GM18520 (cell line): ENCODE measurements around the gene NRTN.
A peak's percentile ranks its signal among the peaks of the same experiment; 100 is the strongest.

ENCODE experiments used
- ATAC-seq: cut with Tn5 transposase; IDR thresholded peaks from one replicate; pipeline ENCODE4 v1.9.1; 2021; ENCODE audit not compliant: unreplicated experiment

The NRTN gene

DNA sequence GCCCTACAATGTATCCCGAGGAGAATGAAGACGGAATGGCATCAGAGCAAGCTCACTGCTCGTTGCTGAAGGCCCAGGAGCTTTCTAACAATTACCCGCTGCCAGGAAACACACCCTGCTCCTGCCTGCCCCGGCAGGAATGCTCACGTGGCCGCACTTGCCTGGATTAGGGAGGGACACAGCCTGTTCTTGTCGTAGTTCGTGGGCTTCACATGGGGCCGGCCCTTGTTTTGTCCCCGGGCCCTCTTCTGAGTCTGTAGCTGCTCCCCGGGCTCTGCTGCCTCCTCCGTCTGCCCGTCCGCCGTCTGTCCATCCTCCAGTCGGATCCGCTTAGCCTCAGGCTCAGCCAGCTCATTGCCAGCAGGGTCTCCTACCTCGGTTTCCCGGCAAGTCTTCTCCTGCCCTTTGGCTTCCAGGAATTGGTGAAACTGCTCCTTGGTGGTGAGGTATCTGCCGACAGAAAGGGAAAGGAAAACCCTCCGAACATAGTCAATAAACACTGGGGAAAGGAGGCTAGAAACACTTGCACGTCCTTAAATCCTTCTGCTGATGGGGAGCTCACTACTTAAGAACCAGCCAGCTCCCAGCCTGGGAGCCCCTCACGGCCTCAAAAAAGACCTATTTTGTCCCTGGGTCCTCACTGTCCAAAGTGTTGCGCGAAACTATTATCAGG is 14.8 kb upstream of the NRTN start:
- no peak for ATAC-seq

- peak; percentile 87 for ATAC-seq
Measured at GRCh38 chr19:5790559-5791520, 14.0 kb upstream of the NRTN start, which contains the start of gene DUS3L. Gene DUS3L, minus strand, starts transcription at chr19:5791163. Its CDS starts 22 bp downstream, at chr19:5791141.

- ATAC-seq = no peak
Measured at GRCh38 chr19:5792224-5792623, 12.6 kb upstream of the NRTN start.

DNA sequence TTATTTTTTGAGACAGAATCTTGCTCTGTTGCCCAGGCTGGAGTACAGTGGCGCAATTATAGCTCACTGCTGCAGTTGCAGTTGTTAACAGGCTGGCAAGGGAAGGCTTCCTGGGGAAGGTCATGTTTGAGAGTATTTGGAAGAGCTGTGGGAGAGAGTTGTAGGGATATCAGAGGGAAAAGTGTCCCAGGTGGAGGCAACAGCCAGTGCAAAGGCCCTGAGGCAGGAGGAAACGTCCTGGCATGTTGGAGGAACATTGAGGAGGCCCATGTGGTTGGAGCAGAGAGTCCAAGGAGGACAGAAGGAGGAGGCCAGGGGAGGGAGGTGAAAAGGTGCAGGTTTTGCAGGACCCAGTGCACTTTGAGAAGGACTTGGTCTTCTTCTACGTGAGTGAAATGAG is 11.7 kb upstream of the NRTN start:
- ATAC-seq = no peak

GRCh38 chr19:5795382-5795919 is 9.4 kb upstream of the NRTN start:
- ATAC-seq = no peak

DNA sequence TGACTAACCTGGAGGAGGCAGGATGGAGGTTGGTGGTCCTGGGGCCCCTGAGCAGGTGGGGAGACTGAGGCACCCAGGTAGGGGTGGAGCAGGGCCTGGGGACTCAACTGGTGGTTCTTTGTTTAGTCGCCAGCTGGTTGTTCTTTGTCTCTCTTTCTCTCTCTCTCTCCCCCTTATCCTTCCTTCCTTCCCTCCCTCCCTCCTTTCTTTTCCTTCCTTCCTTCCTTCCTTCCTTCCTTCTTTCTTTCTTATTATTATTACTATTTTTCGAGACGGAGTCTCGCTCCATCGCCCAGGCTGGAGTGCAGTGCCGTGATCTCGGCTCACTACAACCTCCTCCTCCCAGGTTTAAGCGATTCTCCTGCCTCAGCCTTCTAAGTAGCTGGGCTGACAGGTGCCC is 6.6 kb upstream of the NRTN start:
- no peak for ATAC-seq

GRCh38 chr19:5799247-5800241 is 5.3 kb upstream of the NRTN start:
- ATAC-seq = no peak

- no peak for ATAC-seq
Measured at GRCh38 chr19:5800361-5801270, 4.3 kb upstream of the NRTN start.

- no peak for ATAC-seq
Measured at GRCh38 chr19:5801796-5802619, 2.9 kb upstream of the NRTN start.

- ATAC-seq = no peak
Measured at GRCh38 chr19:5803441-5803751, 1.5 kb upstream of the NRTN start.

DNA sequence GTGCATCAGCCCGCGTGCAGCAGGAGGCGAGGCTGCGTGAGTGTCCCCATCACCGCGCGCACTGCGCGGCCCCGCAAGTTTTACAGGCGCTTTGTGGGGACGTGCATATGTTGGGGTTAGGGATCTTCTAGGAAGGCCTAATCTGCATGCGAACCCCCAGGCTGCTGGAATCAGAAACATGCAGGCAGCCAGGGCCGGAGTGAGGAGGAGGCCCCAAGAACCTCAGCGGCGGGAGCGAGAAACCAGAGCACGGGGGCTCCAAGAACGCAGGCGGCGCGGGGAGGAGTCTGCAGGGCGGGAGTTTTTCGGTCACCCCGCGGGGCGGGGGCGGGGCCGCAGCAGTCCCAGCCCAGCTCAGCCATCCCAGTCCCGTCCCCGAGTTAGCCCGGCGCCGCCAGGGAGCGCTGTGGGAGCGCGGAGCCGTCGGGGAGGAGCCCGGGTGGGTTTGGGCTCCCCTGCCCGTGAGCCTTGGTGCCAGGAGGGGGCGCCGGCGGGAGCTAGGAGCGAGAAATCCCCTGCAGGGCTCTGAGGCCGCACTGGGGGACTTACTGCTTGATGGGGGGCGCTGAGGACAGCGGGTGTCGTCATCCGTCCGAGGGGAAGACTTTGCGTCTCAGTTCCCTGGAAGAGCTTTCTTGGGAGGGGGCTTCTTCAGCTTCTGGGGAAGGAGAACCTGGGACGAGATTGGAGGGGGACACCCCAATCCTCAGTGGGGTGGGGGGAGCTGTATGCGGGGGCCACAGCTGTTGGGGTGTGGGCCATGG is 933 bp upstream of the NRTN start:
- no peak for ATAC-seq

DNA sequence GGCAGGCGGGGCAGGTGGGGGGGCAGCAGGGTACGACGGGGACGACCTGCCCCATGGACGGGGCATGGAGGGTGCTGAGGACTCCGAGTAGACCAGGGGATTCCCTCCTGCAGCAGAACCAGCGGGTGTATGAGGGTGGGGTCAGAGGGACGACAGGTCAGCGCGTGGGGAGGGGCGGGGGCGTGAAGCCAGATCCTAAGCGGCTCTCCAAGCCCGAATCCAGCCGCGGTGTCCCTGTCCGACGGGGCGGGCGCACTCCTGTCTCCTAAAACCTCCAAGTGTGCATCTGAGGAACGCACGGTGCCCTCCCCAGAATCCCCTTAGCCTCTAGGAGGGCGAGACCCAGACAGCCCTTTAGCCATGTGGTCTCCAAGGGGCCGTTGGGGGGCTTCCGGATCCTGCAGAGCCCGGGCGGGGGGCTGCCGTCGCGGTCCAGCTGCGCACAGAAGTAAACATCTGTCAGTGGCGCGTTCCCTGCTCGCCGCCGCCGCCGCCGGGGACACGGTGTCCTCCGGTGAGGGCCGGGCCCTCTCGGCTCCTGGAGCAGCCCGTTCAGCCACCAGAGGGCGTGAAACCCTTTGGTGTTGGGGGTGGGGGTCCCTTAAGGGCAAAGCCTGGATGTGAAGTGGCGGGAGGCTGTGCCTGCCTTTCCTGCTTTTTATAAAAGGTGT is 730 bp downstream of the NRTN start:
- no peak for ATAC-seq

DNA sequence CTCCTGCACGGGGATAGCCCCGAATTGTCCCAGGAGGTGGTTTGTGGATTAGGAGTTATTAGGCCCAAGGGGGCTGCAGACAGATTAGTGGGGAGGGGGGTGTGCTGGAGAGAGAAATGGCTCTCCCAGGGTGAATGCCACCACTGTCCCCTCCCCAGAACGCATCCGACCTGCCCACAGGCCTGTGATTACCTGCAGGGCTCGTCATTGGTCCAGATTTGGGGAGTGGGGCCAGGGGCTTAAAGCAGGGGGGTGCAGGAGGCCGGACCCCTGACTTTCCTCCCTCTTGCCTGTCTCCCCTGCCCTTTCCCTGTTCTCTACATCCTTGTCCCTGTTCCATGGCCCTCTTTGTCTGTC is 1.2 kb downstream of the NRTN start:
- ATAC-seq = no peak

GRCh38 chr19:5806905-5807304 is 2.0 kb downstream of the NRTN start:
- ATAC-seq = no peak

DNA sequence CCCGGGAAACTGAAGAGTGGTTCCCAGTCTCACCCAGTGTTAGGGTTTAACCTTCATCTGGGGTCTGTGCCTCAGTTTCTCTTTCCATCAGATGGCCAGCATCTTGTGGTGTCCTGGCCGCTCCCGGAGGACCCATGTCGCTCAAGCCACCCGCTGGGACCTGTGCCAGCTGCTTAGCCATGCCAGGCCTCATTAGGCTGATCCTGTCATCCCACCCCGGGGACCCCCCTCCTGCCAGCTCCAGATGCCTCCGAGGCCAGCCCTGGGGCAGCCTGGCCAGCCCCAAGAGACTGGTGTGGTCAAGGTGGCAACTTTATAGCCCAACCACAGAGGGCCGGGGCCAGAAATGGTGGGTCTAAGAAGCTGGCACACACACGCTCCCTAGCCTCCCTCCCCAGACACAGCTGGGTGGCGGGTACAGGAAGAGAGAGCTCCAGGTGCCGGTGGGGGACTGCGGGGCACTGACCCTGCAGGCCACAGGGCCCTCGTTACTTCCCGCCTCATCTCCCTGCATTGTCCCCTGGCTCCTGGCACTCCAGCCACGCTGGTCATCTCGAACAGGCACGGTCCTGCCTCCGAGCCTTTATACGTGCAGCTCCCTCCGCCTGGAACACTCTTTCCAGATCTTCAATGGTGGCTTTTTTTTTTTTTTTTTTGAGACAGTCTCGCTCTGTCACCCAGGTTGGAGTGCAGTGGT is 3.4 kb downstream of the NRTN start:
- no peak for ATAC-seq

DNA sequence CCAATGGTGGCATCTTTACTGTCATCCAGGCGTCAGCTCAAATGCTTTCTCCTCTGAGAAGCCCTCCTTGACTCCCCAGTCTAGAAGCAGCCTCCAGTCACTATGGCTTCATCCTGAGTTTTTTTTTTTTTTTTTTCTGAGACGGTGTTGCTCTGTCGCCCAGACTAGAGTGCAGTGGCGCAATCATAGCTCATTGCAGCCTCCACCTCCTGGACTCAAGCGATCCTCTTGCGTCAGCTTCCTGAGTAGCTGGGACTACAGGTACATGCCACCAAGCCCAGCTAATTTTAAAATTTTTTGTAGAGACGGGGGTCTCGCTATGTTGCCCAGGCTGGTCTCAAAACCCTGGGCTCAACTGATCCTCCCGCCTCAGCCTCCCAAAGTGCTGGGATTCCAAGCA is 4.2 kb downstream of the NRTN start:
- ATAC-seq = no peak

- no peak for ATAC-seq
Measured at GRCh38 chr19:5809469-5809868, 4.6 kb downstream of the NRTN start.
